HG03108 (cell line): ENCODE results near the gene NCKAP5.

Experiments used
- ATAC-seq: cut with Tn5 transposase; IDR thresholded peaks from one replicate; pipeline ENCODE4 v1.9.1; 2021; ENCODE audit warnings: moderate library complexity; ENCODE audit not compliant: unreplicated experiment

The NCKAP5 gene

DNA sequence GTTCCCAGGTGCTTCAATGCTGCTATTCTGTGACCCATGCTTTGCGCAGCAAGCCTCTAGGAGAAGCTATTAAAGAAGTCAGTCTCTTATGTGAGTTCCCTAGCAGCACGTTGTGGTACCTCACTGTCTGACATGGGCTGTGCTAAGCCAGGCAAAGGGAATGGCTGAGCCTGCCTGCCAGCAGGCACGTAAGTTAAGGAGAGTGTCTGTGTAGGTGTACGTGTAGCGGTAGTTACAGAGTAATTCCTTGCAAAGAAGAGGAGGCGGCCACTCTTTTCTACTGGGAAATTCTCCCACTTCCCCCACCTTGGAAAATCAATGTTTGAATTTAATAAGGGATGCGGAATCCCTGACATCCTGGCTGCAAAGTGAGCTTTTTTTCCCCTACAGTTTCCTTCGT is 774.7 kb downstream of the NCKAP5 start:
- ATAC-seq: no peak

DNA sequence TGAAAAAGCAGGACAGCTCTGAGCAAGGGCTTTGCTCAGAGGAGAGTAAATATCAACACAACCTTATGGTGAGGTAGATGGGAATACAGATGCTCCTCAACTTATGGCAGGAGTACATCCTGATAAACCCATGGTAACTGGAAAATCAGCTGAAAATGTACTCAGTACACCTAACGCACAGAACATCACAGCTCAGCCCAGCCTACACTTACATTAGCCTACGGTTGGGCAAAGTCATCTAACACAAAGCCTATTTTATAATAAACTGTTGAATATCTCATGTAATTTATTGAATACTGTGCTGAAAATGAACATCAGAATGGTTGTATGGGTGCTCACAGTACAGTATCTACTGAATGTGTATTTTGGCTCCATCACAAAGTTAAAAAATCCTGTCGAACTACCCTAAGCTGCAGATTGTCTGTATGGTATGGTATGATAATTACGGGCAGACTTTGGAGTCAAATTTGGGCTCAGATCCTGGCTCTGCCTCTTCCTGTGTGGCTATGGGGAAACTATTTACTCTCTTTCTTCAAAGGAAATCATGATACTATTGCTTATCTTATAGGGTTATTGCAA is 778.0 kb downstream of the NCKAP5 start:
- ATAC-seq: no peak

DNA sequence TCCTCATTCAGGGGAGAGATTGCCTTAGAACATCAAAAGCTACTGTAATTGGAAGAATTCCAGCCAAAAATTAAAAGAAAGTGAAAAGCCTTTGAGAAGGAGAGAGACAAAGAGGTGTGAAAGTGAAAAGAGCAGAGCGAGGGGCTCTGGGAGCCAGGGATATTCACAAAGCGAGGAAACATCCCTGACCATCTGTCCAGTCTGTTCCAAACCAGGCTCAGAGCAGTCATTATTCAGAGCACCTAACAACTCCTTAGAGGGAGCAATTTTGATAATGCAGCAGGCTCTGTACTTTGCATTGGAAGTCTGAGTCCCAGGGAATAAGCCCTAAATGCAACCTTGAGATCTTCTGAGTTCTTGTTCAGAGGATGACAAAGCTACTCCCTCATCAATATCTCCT is 779.2 kb downstream of the NCKAP5 start:
- no peak for ATAC-seq

DNA sequence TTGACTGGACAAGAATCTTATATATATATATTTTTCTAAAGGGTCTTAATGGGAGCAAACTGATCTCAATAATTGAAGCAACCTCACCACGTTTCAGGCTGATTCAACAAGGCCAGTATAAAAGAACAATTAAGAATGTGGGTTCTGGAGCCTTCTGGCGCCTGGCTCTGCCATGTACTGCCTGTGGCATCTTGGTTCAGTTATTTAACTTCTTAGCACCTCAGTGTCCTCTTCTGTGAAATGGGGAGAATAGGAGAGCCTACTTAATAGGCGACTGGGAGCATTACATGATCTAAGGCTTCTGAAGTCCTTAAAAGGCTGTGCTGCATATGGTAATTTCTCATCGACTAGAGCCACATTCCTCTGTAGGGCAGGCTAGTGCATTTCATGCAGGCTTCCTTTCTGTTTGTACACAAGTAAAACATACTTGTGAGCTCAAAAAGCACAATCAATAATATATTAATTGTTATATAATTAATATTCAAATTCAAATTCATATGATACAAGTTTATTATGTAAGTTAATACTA is 779.9 kb downstream of the NCKAP5 start:
- no peak for ATAC-seq

DNA sequence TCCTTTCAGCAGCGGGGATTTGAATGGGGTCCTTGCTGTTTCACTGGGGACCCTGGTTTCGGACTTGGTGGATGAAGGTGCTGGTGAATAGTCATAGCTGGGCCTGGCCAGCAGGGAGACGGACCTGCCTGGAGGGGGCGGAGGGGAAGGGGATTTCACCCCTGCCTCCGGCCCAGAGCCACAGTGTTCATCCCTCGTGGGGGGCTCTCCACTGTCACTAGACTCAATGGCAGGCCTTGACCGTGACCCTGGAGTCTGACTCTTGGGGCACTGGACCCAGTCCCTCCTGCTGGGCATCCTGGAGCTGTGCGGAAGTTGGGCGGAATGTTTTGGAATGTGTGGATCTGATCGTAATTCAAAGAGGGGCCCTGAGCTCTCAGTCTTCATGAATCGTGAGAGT is 784.4 kb downstream of the NCKAP5 start:
- ATAC-seq: no peak

DNA sequence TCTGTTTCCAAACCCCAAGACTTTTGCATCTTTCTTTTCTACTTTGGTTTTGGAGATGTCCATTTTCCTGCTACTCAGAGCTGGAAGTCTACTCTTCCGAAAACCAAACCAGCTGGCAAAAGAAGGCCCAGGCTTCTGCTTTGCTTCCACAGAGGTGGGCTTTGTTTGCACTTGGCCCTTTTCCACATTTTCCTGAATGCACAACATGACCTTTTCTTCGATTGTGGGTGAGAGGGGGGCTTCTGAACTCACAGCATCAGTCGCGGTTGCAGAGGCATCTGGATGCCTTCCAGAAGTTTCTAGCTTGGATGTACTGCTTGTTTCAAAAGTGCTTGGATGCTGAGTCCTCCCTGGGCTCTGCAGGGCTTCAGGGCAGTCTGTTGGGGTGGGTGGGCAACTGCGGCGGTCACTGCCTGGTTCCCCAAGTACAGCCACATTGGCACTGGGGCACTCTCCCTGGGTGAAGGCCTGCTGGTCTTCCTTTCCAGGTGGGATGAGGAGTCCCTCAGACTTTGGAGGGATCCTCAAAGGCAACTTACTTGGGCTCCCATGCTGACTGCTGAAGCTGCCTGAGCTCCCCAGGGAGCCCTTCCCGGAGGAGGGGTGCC is 786.0 kb downstream of the NCKAP5 start:
- no peak for ATAC-seq

DNA sequence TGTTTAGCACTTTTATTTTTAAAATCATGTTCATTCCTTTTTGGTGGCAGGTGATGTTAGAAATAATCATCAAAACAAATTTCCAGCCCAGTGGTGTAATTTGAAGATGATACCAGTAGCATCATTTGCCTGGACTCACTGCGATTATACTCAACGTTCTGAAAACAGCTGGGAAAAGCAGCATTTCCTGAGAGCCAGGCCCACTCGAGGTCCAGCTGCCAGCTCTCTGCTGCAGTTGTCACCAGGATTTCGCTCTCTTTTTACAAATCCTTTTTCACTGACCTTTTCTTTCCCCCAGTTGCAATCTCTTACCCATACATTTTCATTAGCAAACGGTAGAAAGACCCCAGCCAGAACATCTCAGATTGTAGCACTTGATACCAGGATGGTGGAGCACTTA is 787.6 kb downstream of the NCKAP5 start:
- no peak for ATAC-seq

DNA sequence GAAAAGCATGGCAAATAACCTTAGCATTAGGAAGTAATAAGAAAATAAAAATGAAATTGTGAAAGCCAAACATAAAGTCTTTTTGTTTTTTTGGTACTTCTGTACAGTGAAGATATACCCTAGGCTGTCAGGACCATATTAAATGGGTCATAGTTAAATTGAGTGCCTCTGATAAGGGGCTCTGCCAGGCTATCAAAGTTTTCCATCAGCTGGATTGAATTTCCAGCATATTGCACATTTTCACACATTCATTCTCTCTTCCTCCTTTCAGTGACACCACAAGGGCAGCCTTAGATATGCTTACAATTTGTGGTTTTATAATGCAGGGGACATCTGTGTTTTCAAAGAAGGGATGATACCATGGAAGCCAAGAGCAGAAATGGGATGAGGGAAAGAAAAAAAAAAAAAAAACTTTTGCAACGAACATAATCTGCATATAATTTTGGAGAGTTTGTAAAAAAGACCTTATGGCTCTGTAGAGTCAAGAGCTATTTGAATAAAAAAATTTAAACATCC is 789.0 kb downstream of the NCKAP5 start:
- ATAC-seq: no peak

DNA sequence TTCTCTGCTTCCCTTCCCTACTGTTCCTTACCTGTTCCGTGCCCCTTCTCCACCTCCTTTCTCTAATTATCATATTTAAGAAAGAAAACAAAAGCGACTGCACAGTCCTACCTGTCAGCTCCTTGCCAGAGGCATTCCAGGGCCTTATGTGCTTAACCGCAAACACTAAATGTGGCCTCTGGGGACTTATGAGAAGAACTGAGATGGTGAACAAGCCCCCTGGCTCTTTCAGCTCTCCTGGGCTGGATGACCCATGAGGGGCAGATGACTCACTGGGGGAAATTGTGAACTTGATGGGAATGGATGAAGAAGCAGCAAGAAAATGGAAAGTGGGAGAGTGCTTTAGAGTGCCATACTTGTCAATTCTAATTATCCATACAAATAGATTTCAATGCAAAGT is 792.0 kb downstream of the NCKAP5 start:
- no peak for ATAC-seq

DNA sequence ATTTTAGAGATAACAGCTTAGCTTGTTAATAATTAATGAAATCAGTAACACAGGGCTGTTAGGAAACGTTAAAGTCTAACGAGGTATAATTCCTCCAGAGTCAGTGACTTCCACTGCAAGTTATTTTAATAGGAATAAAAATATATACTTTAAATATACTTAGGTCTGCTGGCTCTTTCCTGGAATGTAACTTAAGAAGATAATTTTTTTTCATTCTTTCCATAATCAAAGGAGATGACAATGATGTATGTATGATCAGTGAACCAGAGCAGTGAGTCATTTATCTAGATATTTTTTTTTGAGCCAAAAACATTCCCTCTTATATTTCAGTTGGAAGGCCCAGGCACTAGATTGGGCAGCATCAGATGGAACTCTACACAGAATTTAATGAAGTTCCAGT is 794.1 kb downstream of the NCKAP5 start:
- no peak for ATAC-seq

DNA sequence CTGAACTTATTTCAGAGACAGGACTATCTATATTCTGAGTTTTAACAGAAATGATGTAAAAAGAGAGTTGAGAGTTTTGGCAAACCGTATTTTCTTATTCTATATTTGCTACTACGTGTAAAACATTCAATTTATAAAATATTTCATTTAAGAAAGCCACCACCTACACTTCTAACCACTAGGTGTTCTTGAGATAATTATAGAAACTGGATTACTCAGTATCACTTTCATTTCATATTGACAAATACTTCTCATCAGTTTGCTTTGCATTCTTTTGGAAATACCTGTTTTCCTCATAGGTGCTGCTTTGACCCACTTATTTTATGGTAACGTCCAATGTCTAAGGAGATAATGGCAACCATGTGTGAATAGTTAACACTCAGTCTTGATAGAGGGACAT is 794.9 kb downstream of the NCKAP5 start:
- ATAC-seq: no peak

DNA sequence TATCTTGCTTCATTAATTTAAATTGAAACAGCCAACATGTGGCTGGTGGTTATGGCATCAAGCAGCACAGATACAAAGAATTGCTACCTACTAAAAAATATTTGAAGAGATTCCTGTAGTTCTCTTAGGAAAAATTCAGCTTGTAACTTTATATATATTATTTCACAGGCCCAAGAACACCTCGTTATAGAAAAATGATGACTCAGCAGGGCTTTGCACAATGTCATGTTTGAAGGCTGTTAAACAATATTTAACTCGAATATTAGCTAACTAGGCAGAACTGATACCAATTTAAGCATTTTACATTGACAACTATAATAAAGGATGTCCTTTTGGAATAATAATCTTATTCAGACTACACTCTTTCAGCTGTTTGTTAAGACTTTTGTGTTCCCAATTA is 795.9 kb downstream of the NCKAP5 start:
- ATAC-seq: no peak

DNA sequence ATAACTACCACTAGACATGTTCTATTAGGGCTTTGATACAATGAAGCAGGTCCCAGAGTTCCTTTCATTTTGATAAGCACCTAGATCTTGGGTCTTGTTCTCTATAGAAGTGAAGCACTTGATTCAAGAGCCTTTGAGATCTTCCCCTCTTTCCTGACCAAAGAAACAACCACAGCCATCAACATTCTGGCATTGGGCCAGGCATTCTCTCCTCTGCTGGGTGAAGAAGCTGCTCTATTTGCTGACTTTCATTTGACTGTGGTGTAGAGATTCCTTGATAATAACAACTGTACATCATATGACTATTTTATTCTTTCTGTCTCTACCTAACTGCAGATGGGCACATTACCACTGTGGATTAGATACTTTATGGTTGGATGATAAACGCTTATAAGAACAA is 801.7 kb downstream of the NCKAP5 start:
- ATAC-seq: no peak

DNA sequence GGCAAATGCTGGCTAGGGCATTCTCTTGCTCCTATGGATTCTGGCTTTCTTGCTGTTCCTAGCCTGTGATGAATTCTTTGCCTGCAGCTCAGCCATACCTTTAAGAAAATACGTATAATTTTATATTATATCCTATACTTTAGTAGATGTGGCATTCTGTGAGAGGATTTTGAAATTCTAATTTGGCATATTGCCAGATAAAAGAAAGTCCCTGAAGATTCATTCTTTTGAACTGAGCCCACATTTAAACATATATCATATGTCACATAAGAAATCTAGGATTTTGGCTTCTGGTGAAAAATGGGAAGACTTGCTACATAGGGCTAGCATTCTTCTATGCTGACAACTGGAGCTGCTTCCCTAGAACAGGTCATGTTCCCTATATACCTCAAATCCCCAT is 806.8 kb downstream of the NCKAP5 start:
- no peak for ATAC-seq

DNA sequence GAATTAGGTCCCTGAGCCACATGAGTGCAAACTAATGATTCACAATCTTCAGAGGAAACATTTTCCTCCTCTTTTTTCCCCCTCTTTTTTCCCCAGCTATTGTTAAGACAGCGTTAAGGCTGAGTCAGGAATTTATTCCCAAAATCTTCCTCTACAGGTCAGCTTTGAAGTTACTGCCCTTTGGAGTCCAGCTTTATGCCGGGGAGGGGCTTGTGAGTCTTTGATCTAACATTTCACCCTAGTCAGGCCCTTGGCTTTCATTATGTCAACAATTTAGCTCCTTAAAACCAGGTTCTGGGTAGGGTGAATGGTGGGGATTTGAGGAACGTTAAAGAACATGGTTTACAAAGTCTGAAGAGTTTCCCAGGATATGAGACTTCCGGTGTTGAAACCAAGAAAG is 807.3 kb downstream of the NCKAP5 start:
- ATAC-seq: no peak

DNA sequence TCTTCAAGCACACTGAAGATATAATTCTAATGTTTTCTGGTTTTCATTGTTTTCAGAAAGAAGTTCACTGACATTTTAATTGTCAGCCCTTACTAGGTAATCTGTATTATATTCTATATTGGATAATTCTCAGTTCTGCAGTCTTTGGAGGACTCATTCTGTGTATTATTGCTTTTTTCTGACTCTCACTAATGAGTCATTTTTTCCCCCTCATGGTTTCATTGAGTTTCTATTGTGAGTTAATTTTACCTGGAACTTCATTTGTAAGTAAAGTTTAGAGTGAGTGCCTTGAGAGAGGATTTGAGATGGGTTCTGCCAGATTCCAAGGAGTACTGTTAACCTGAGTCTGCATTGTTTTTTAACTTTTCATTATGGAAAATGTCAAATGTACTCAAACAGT is 807.9 kb downstream of the NCKAP5 start:
- no peak for ATAC-seq

DNA sequence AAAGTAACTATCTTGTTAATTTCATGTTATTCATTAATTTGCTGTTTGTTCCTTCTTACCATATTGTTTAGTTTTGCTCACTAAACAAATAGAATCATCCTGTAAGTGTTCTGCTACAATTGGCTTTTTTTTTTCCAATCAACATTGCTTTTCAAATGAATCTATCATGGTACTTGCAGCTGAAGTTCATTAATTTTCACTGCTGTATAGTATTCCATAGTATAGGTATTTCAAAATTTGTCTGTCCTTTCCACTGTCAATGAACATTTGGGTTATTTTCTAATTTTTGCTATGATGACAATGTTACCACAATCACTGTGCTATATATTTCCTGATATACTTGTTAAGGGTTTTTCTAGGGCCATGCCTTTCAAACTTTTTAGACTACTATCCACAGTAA is 809.3 kb downstream of the NCKAP5 start:
- ATAC-seq: no peak

DNA sequence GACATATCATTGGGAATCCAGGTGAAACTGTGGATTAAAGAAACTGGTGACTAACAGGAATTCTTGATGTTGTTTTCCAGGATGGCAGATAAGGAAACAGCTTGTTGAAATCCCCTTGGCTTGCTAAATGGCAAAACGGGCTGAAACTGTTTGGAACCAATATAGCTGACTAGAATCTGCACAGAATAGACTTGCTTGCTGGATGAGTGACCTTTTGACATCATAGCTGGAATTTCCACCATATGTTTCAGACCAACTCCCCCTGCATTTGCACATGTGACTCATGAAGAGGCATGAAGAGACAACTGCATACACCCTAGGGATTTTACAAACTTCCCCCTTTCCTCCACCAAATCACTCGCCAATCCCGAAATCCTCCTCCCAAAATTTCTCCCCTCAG is 810.6 kb downstream of the NCKAP5 start:
- ATAC-seq: no peak

DNA sequence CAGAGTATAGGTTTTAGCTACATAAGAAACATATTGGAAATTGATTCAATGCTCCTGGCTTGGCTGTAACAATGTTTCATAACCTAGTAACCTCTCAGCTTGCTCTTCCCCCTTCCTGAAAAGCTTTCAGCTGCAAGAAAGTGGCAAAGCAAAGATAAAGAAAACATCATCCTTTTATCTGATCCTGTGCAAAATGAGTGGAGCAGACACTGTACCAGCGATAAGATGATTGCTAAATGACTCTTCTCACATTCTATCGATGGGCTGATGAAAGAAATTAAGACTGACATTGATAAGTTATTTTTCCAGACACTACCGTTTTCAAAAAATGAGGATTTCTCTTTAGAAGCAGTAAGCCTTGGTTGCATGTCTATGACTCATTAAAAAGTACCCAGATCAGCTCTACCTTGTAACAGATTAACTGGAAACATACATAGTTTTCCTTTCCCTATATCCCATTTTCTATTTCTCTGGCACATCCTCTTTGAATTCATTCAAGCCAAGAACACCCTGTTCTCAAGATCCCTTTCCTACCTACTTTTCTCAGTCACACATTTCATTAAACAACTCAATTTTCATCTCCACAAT is 811.2 kb downstream of the NCKAP5 start:
- no peak for ATAC-seq

DNA sequence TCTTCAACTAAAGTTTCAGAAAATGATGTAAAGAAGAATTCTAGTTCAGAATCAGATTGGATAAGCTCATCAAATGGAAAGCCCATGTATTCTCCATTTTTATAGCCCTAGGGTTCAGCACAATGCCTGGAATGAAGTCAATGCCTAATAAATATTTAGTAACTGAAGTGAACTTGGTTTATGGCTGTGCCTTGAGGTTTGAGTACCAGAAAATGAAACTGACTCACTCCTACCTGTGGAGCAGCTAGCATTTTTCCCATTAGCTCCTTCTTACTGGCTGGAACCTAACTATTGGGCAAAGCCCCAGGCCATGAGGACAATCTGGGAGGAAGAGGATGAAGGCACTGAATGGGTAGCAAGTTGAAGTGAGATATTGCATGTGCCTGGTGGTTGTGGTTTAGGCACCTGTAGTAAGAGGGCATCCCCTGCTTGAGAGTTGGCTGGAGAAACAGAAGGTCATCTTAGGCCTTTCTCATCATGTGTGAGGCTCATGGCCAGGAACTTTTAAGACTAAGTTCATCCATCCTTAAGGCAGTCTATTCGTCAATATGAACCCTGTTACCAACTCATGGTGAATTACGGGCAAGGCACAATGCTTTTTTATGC is 813.3 kb downstream of the NCKAP5 start:
- no peak for ATAC-seq

DNA sequence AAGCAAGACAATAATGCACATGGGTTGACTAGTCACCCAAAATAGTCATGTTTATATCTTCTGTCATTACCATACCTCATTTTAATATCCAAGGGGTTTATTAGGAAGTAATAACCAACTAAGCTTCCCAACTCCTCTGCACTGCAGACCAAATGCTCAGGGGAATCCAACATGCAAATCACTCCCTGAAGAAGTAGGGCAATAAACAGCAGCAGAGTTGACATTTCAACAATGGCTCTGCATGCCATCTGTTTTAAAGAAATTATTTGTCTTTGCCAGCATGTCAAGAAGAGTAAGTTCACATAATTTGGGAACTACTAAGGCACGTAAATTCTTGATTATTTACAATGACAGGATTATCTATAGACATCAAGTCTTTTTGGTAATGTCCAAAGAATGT is 813.9 kb downstream of the NCKAP5 start:
- ATAC-seq: no peak
